Cardiac muscle cell (in vitro differentiated cells and primary cell): Measurements from ENCODE around the gene HPD. TPM values are rescaled to one million over a fixed set of nuclear protein-coding genes. Genes with fewer than 3 reads are reported as not detected.
A peak's percentile ranks its signal among the peaks of the same experiment; 100 is the strongest.
"Not testable (repeated sequence)": the region's sequence is repeated elsewhere in the genome, so short reads cannot be mapped to it uniquely, and the experiment has no call there.

Experiments used
- DNase-seq, 2 donors: peaks; one replicate each; pipeline versions ENCODE4 v3.0.0 to v3.0.0-alpha.2; 2010 to 2017; ENCODE audit warnings: low read depth in 1 of 2, low spot score in 1 of 2
- H3K27ac ChIP-seq: fragments of 200-600 bp; sonication (generic); 2 replicates; pipeline ENCODE4 v1.5.1; 2016
- H3K27me3 ChIP-seq: fragments of 200-600 bp; sonication (generic); 2 replicates; pipeline ENCODE4 v1.6.0; 2016; ENCODE audit warnings: control low read depth
- H3K36me3 ChIP-seq: fragments of 200-600 bp; sonication (generic); 2 replicates; pipeline ENCODE4 v1.5.1; 2016; ENCODE audit warnings: control low read depth
- H3K4me1 ChIP-seq: fragments of 200-600 bp; sonication (generic); 2 replicates; pipeline ENCODE4 v1.8.1; 2017; ENCODE audit warnings: low read depth, mild to moderate bottlenecking, mixed run types
- H3K4me3 ChIP-seq: fragments of 200-600 bp; sonication (generic); 2 replicates; pipeline ENCODE4 v1.5.1; 2016; ENCODE audit warnings: mild to moderate bottlenecking
- H3K9me3 ChIP-seq: fragments of 200-600 bp; sonication (generic); 2 replicates; pipeline ENCODE4 v1.5.1; 2017; ENCODE audit warnings: low read depth, mild to moderate bottlenecking, control low read depth
- CTCF ChIP-seq: IDR thresholded peaks from 2 replicates; pipeline ENCODE4 v1.5.1; 2012; ENCODE audit warnings: low read depth, mild to moderate bottlenecking, low read length
- polyA plus RNA-seq: library from polyadenylated mRNA; unstranded; fragments of >200 nt; fragmentation: Nextera tagmentation; extraction: Ambion mirVana; gene quantifications from 2 replicates; pipeline ENCODE4 v1.2.1, GENCODE V29; 2016
- total RNA-seq: library from RNA; depleted of rRNA; stranded (reverse); fragments of >200 nt; gene quantifications from 2 replicates; pipeline ENCODE4 v1.2.3, GENCODE V29; 2016

The HPD gene
- total and polyA plus RNA-seq, 2 experiments from 2014 or later = not detected

DNA sequence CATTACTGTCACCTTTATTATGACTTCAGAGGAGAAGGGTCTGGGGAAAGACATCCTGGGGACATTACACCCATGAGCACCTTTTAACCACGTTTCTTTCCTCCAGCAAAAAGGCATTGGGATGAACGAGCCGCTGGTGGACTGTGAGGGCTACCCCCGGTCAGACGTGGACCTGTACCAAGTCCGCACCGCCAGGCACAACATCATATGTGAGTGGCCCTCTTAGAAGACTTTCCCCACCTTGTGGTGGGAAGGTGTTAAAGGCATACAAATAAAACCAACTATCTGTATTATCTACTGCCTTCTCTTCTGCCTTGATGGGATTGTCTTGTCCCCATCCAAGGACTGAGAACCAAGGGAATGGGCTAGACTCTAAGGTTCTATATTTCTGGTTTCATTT, 36.0 kb upstream of the HPD start:
- no peaks in the 10 kb centered on the region for H3K9me3 ChIP-seq
- DNase-seq = peak; percentile 23 to 54
- no peaks in the 10 kb centered on the region for H3K4me1 ChIP-seq
- no peak overlapping the region for H3K27ac ChIP-seq
- peaks cover 10% of the 10 kb centered on the region for H3K36me3 ChIP-seq
- H3K4me3 ChIP-seq = no peak overlapping the region
- TF ChIP-seq CTCF = peak; percentile 21
- H3K27me3 ChIP-seq = no peaks in the 10 kb centered on the region

DNA sequence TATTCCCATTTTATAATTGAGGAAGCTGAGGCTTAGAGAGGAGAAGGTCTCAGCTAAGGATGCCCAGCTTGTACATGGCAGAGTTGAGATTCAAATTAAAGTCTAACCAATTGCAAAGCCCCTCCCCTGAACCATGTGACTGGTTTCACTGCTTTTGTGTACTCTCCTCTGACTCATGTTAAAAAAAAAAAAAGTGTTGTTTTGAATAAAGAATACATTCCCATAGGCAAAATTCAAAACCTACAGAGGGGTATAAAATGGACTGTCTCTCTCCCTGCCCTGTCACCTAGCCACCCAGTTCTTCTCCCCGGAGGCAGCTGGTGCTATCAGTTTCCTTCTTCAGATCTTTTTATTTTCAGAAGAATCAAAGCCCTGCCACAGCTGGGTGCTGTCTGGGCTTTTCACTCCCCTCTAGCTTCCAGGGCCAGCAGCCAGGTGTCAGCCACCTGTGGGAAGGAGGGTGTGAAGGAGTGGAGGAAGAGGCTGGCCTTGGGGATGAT, 35.4 kb upstream of the HPD start:
- Histone ChIP-seq H3K27me3 (no peaks in the 10 kb centered on the region), H3K4me1 (no peaks in the 10 kb centered on the region), H3K27ac (no peak overlapping the region), H3K9me3 (no peaks in the 10 kb centered on the region), H3K4me3 (no peak overlapping the region), H3K36me3 (peaks cover 7% of the 10 kb centered on the region)
- DNase-seq = peak in 1 of 2 donors; percentile 72
- TF ChIP-seq CTCF = no peak

DNA sequence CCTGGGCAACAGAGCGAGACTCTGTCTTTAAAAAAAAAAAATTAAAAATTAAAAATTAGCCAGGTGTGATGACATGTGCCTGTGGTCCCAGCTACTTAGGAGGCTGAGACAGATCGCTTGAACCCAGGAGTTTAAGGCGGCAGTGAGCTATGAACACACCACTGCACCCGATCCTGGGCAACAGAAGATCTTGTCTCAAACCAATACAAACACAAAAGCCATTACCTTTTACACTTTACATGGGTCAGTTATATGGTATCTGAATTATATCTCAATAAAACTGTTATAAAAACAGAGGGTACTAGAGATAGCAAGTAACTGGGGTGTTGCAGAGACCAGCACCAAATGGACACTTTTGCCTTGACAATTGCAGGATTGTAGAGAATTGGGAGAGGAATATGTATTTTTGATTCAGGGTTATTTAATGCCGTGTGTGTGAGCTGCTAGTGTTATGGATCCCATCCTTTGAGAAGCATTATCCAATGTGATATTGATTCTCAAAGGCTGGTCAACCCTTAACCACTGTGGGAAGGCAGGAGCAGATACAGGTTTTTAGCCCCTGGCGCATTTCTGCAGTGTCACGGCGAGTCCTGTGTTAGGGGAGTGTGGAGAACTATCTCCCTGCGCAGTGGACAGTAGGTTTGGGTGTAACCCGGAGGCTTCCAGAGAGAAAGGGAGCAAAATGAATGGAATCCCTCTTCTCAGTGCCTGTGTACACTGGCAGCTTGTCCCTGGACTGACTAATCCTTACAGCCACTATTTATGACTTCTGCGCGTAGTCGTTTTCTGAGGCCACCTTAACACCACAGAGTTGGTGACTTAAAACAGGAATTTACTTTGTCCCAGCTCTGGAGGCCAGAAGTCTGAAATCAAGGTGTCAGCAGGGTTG, 34.3 kb upstream of the HPD start:
- no peak for DNase-seq
- Histone ChIP-seq H3K36me3 (peaks cover 5% of the 10 kb centered on the region), H3K4me1 (no peaks in the 10 kb centered on the region), H3K9me3 (no peaks in the 10 kb centered on the region), H3K27ac (no peak overlapping the region), H3K27me3 (no peaks in the 10 kb centered on the region), H3K4me3 (no peak overlapping the region)
- TF ChIP-seq CTCF = no peak

DNA sequence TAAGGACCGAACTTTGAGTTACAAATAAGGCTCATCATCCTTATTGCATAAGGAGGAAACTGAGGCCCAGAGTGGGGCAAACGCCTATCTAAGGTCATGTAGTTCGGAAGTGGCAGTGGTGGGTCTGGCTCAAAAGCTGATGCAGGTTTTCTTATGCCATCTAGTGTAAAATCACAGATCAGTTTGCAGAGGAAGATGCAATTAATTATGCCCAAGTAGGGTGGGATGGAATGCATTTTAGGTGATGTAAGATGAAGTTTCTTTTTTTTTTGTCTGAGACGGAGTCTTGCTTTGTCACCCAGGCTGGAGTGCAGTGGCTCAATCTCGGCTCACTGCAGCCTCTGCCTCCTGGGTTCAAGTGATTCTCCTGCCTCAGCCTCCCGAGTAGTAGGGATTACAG, 31.0 kb upstream of the HPD start:
- not testable (repeated sequence) for DNase-seq, H3K9me3 ChIP-seq, H3K27me3 ChIP-seq, H3K27ac ChIP-seq, H3K4me1 ChIP-seq, H3K36me3 ChIP-seq
- H3K4me3 ChIP-seq = peak overlapping the region; percentile 43

DNA sequence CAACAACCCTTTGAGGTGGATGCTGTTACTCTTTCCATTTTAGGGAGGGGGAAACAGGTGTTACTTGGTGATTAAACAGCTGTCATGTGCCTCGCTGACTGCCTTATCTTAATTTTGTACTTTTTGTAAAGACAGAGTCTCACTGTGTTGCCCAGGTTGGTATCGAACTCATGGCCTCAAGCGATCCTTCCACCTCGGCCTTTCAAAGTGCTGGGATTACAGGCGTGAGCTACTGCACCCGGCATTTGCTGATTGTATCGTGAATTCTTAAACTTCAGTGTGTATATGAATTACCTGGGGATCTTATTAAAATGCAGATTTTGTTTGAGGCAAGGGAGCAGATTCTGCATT, 30.6 kb upstream of the HPD start:
- Histone ChIP-seq H3K27ac (peak overlapping the region; percentile 82), H3K4me3 (peak overlapping the region; percentile 43), H3K36me3 (no peaks in the 10 kb centered on the region), H3K9me3 (no peaks in the 10 kb centered on the region), H3K4me1 (no peaks in the 10 kb centered on the region), H3K27me3 (no peaks in the 10 kb centered on the region)
- no peak for TF ChIP-seq CTCF
- DNase-seq = no peak
